GM19438 (cell line): ENCODE measurements around the gene CIP2A.

Source experiments
- ATAC-seq: cut with Tn5 transposase; IDR thresholded peaks from one replicate; pipeline ENCODE4 v1.9.1; 2021; ENCODE audit warnings: low read depth; ENCODE audit not compliant: unreplicated experiment

Gene CIP2A

GRCh38 chr3:108512671-108513070 lies 76.6 kb downstream of the CIP2A start:
- ATAC-seq: no peak

- ATAC-seq: no peak
Observed at GRCh38 chr3:108511490-108511889, 77.7 kb downstream of the CIP2A start.

GRCh38 chr3:108511055-108511454 lies 78.2 kb downstream of the CIP2A start:
- ATAC-seq: no peak

- no peak for ATAC-seq
Observed at GRCh38 chr3:108510496-108510895, 78.7 kb downstream of the CIP2A start, which contains the start of gene MYH15. Gene MYH15, minus strand, starts transcription at chr3:108510596. Its CDS starts 66 bp downstream, at chr3:108510530.

GRCh38 chr3:108509871-108510270 lies 79.4 kb downstream of the CIP2A start:
- no peak for ATAC-seq

GRCh38 chr3:108509263-108509662 lies 80.0 kb downstream of the CIP2A start:
- ATAC-seq: no peak

- no peak for ATAC-seq
Observed at GRCh38 chr3:108507902-108508301, 81.3 kb downstream of the CIP2A start.

GRCh38 chr3:108505811-108506210 lies 83.4 kb downstream of the CIP2A start:
- no peak for ATAC-seq

- ATAC-seq: no peak
Observed at GRCh38 chr3:108503722-108504121, 85.5 kb downstream of the CIP2A start.

GRCh38 chr3:108501535-108501934 lies 87.7 kb downstream of the CIP2A start:
- no peak for ATAC-seq

GRCh38 chr3:108500728-108501127 lies 88.5 kb downstream of the CIP2A start:
- ATAC-seq: no peak
